Osteocyte (in vitro differentiated cells): ENCODE measurements around the gene CHEK1. TPM values are rescaled to one million over a fixed set of nuclear protein-coding genes. Genes with fewer than 3 reads are reported as not detected.
A peak's percentile ranks its signal among the peaks of the same experiment; 100 is the strongest.

Experiments
- DNase-seq: peaks from one replicate; pipeline ENCODE4 v3.0.0; 2021; ENCODE audit warnings: mixed read lengths; ENCODE audit not compliant: unreplicated experiment; ENCODE audit errors: extremely low spot score
- H3K27ac Mint-ChIP-seq: one replicate; pipeline ENCODE4 v1.8.0; 2021; ENCODE audit warnings: mild to moderate bottlenecking, mixed read lengths; ENCODE audit not compliant: unreplicated experiment
- H3K27me3 Mint-ChIP-seq: one replicate; pipeline ENCODE4 v1.8.0; 2021; ENCODE audit warnings: mixed read lengths; ENCODE audit not compliant: unreplicated experiment
- H3K36me3 Mint-ChIP-seq: one replicate; pipeline ENCODE4 v1.8.0; 2021; ENCODE audit warnings: mixed read lengths; ENCODE audit not compliant: unreplicated experiment
- H3K4me1 Mint-ChIP-seq: one replicate; pipeline ENCODE4 v1.8.0; 2021; ENCODE audit warnings: mixed read lengths; ENCODE audit not compliant: unreplicated experiment
- H3K4me3 Mint-ChIP-seq: one replicate; pipeline ENCODE4 v1.8.0; 2021; ENCODE audit warnings: mild to moderate bottlenecking, moderate library complexity, mixed read lengths; ENCODE audit not compliant: unreplicated experiment
- H3K9me3 Mint-ChIP-seq: one replicate; pipeline ENCODE4 v1.8.0; 2021; ENCODE audit warnings: mixed read lengths; ENCODE audit not compliant: unreplicated experiment
- CTCF ChIP-seq: fragments of 200-600 bp; sonication (generic); IDR thresholded peaks from 2 replicates; pipeline ENCODE4 v1.5.0; 2021; ENCODE audit warnings: antibody characterized with exemption, mild to moderate bottlenecking, moderate library complexity
- total RNA-seq: library from RNA; stranded (reverse); gene quantifications from 2 replicates; pipeline ENCODE4 v1.2.1, GENCODE V29; 2021

The CHEK1 gene
- total RNA-seq, 1 donor from 2014 or later, result 23.1 TPM

GRCh38 chr11:125605417-125605816, 19.5 kb upstream of the CHEK1 start:
- no peaks in the 10 kb centered on the region for H3K9me3 Mint-ChIP-seq
- H3K27ac Mint-ChIP-seq, result no peak overlapping the region
- DNase-seq, result no peak
- no peak overlapping the region for H3K4me3 Mint-ChIP-seq
- peaks cover 59% of the 10 kb centered on the region for H3K36me3 Mint-ChIP-seq
- no peaks in the 10 kb centered on the region for H3K27me3 Mint-ChIP-seq
- H3K4me1 Mint-ChIP-seq, result peaks cover 21% of the 10 kb centered on the region
- no peak for TF ChIP-seq CTCF

GRCh38 chr11:125609545-125609944, 15.4 kb upstream of the CHEK1 start:
- Mint-ChIP-seq H3K36me3 (peaks cover 66% of the 10 kb centered on the region), H3K4me3 (no peak overlapping the region), H3K27me3 (no peaks in the 10 kb centered on the region), H3K27ac (no peak overlapping the region), H3K4me1 (no peaks in the 10 kb centered on the region), H3K9me3 (no peaks in the 10 kb centered on the region)
- TF ChIP-seq CTCF, result no peak
- no peak for DNase-seq

GRCh38 chr11:125618383-125618782, 6.6 kb upstream of the CHEK1 start:
- TF ChIP-seq CTCF, result no peak
- H3K27me3 Mint-ChIP-seq, result no peaks in the 10 kb centered on the region
- no peaks in the 10 kb centered on the region for H3K9me3 Mint-ChIP-seq
- no peak for DNase-seq
- no peak overlapping the region for H3K27ac Mint-ChIP-seq
- peaks cover 49% of the 10 kb centered on the region for H3K36me3 Mint-ChIP-seq
- no peak overlapping the region for H3K4me3 Mint-ChIP-seq
- peaks cover 19% of the 10 kb centered on the region for H3K4me1 Mint-ChIP-seq

GRCh38 chr11:125621995-125622394, 3.0 kb upstream of the CHEK1 start:
- H3K9me3 Mint-ChIP-seq, result no peaks in the 10 kb centered on the region
- TF ChIP-seq CTCF, result no peak
- H3K4me1 Mint-ChIP-seq, result peaks cover 33% of the 10 kb centered on the region
- DNase-seq, result no peak
- H3K27me3 Mint-ChIP-seq, result no peaks in the 10 kb centered on the region
- H3K27ac Mint-ChIP-seq, result peak overlapping the region; percentile 79
- H3K4me3 Mint-ChIP-seq, result no peak overlapping the region
- H3K36me3 Mint-ChIP-seq, result peaks cover 27% of the 10 kb centered on the region

- Mint-ChIP-seq H3K27me3 (no peaks in the 10 kb centered on the region), H3K36me3 (peaks cover 25% of the 10 kb centered on the region), H3K9me3 (no peaks in the 10 kb centered on the region), H3K27ac (no peak overlapping the region), H3K4me3 (no peak overlapping the region), H3K4me1 (peaks cover 42% of the 10 kb centered on the region)
- no peak for TF ChIP-seq CTCF
- no peak for DNase-seq
Measured at GRCh38 chr11:125623064-125623463, 1.9 kb upstream of the CHEK1 start.
